C4-2B (cell line): ENCODE data around the gene ARHGEF4.

Experiments
- ZFX ChIP-seq: fragments of 450-650 bp; IDR thresholded peaks from 2 replicates; pipeline ENCODE4 v1.6.1; 2017
- TF ChIP-seq, protein P1 (sequence below): fragments of 450-650 bp; conservative IDR thresholded peaks from 2 replicates; pipeline ENCODE4 v1.5.1; 2017; ENCODE audit warnings: mild to moderate bottlenecking

DNA sequence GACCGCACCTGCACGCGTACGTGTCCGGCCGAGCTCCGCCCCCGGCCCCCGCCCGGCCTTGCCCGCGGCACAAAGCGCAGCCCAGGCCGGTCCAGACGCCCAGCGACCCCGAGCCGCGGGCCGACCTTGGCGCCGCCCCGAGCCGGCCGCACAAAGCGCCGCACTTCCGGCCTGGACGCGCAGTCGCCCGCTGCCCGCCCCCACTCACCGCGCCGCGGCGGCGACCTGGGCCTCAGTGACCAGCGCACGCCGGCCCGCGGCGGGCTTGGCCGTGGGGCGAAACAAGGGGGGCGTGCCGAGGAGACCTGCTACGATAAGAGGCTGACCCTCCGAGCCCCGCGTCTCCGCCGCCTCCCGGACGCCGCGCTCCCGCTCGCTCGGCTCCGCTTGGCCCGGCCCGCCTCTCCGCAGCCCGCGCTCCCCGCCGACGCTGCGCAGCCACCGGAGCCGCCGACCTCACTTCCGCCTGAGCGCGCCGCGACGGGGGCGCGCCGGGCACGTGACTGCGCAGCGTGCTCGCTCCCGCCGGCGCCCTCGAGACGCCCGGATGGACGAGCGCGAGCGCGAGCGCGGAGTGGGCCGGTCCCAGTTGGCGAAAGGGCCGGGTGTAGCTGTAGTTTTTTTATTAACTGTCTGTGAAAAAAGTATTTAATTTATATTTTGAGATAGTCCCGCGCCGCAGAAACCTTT lies 256.4 kb downstream of the ARHGEF4 start, which contains the start of gene FAM168B:
- TF ChIP-seq, protein P1, sequence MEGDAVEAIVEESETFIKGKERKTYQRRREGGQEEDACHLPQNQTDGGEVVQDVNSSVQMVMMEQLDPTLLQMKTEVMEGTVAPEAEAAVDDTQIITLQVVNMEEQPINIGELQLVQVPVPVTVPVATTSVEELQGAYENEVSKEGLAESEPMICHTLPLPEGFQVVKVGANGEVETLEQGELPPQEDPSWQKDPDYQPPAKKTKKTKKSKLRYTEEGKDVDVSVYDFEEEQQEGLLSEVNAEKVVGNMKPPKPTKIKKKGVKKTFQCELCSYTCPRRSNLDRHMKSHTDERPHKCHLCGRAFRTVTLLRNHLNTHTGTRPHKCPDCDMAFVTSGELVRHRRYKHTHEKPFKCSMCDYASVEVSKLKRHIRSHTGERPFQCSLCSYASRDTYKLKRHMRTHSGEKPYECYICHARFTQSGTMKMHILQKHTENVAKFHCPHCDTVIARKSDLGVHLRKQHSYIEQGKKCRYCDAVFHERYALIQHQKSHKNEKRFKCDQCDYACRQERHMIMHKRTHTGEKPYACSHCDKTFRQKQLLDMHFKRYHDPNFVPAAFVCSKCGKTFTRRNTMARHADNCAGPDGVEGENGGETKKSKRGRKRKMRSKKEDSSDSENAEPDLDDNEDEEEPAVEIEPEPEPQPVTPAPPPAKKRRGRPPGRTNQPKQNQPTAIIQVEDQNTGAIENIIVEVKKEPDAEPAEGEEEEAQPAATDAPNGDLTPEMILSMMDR, result no peak
- TF ChIP-seq ZFX, result peak; percentile 93
